GM13977 (cell line): Measurements from ENCODE around the gene UNC13D.
A peak's percentile ranks its signal among the peaks of the same experiment; 100 is the strongest.

Experiments used
- DNase-seq: peaks from one replicate; pipeline ENCODE4 v3.0.0; 2012; ENCODE audit warnings: low spot score
- in situ Hi-C: fragments of 300-500 bp; cut with MboI; formaldehyde crosslinking; loops from one replicate; pipeline ENCODE4 v1.12.0; 2022; ENCODE audit warnings: low sequenced_read_pairs, low pct_unique_long_range_greater_than_20kb, mixed read lengths, inconsistent platforms; ENCODE audit not compliant: unreplicated experiment
- TF ChIP-seq, protein P1 (sequence below): IDR thresholded peaks from 2 replicates; pipeline ENCODE4 v1.5.1; 2012; ENCODE audit warnings: mild to moderate bottlenecking, control low read depth; ENCODE audit not compliant: insufficient read depth; ENCODE audit errors: extremely low read depth, missing control alignments

Gene UNC13D

DNA sequence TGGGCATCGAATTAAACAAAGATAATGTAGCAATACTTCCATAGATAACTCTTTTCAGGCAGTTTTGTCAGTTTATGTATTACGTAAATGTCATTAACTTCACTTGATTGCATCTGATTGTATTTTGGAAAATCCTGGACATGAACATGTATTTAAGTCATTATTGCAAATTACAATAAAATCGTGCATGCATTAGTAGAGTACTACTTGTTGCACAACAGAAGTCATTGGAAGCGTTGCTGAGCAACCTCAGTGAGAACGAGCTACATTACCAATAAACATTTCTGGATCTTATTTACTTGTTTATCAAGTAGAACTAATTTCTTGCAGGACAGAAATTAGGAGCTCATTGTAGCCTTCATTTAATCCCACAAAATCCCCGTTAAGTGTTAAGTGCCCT is 53.0 kb downstream of the UNC13D start:
- TF ChIP-seq, protein P1, sequence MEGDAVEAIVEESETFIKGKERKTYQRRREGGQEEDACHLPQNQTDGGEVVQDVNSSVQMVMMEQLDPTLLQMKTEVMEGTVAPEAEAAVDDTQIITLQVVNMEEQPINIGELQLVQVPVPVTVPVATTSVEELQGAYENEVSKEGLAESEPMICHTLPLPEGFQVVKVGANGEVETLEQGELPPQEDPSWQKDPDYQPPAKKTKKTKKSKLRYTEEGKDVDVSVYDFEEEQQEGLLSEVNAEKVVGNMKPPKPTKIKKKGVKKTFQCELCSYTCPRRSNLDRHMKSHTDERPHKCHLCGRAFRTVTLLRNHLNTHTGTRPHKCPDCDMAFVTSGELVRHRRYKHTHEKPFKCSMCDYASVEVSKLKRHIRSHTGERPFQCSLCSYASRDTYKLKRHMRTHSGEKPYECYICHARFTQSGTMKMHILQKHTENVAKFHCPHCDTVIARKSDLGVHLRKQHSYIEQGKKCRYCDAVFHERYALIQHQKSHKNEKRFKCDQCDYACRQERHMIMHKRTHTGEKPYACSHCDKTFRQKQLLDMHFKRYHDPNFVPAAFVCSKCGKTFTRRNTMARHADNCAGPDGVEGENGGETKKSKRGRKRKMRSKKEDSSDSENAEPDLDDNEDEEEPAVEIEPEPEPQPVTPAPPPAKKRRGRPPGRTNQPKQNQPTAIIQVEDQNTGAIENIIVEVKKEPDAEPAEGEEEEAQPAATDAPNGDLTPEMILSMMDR = no peak
- no peak for DNase-seq
- in situ Hi-C loops = no loop called here

DNA sequence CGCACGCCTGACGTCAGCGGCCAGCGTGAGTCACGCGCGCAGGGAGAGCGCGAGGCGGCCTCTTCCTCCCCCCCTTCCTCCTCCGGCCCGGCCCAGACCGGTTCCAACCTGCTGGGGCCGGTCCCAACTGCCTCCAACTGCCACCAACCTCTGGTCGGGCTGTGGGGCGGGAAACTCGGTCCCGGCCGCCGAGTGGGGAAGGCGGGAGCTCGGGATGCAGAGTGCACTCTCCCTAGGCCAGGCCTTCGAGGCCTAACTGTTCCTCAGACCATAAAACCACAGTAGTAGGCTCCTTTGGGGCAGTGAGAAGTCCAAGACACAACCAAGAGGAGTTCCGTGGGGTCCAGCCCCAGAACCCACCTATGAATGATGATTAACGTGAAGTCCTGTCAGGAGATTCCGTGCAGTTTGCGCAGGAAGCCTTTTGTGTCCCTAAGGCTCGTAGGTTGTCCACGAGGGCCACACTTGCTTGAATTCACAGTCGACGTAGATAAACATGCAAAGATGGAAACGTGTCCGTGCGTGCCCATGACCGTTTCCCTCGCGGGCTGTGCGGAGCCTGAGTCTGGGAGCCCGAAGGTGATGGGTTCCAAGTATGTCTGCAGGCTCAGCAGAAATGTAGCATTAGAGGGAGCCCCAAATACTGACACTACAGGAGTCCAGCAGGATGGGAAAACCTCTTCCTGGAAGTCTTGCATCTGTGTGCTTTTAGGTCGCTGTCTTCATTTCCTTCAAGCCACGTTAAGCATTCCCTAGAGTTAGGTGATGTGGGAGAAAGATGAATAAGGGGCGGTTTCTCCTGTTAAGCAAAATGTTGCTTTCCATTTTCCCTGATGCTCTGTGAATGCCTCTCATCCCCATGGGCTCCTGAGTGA is 59.0 kb downstream of the UNC13D start:
- in situ Hi-C loops = no loop called here
- TF ChIP-seq, protein P1 = no peak
- DNase-seq = peak; percentile 53

DNA sequence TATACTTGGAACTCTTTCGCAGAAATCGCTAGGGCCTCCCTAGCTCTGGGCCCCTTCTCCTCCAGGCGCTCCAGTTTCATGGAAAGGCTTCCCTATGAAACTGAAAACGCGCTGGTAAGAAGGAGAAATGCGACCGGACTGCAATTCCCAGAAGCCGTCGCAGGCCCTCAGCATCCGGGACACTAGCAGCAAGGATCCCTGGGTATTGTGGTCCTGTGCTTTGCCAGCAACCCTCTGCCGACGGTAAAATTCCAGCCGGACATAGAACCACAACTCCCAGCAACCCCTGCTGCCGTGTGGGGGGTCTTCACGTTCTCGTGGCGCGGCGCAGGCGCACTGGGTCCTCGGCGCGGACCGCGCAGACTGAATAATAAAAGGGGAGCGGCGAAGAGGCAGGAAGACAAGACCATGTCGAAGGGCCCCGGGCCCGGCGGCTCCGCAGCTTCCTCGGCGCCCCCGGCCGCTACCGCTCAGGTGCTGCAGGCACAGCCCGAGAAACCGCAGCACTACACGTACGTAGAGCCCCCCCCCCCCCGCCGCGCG is 59.7 kb downstream of the UNC13D start, which contains the start of gene UNK:
TSS of gene UNK (plus strand) at position 334 of the 543 bp plus-strand sequence. CDS start at position 409, 75 bp downstream.
- TF ChIP-seq, protein P1 = no peak
- in situ Hi-C loops = no loop called here
- peak; percentile 97 for DNase-seq

DNA sequence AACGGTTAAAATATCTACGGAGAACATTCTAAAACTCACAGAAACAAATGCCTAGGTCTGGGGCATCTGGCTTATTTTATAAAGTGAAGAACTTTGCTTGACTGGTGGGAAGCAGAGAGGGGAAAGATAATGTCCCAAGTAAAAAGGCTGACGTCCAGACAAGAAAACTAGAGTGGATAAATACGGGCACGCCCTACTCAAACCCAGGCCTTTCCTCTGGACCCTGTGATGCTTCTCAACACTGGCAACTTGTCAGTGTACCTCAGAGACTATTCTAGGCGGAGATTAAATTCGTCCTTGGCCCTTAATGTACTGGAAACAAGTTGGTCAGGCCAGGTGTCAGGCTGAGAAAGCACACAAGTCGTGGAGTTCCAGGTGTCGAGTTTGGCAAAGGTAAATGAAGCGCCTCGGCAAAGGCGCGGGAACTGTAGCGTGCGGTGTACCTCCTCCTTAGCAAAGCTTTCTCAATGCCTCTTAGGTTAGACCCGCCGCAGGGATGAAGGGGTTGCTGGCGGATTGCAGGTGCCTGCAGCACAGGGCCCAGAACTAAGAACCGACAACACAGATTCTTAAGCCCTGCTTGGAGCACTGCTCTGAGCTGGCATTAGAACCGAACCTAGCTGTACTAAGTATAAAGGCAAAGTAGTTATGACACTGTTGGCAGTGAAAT is 60.3 kb downstream of the UNC13D start:
- in situ Hi-C loops = no loop called here
- no peak for DNase-seq
- TF ChIP-seq, protein P1 = no peak

DNA sequence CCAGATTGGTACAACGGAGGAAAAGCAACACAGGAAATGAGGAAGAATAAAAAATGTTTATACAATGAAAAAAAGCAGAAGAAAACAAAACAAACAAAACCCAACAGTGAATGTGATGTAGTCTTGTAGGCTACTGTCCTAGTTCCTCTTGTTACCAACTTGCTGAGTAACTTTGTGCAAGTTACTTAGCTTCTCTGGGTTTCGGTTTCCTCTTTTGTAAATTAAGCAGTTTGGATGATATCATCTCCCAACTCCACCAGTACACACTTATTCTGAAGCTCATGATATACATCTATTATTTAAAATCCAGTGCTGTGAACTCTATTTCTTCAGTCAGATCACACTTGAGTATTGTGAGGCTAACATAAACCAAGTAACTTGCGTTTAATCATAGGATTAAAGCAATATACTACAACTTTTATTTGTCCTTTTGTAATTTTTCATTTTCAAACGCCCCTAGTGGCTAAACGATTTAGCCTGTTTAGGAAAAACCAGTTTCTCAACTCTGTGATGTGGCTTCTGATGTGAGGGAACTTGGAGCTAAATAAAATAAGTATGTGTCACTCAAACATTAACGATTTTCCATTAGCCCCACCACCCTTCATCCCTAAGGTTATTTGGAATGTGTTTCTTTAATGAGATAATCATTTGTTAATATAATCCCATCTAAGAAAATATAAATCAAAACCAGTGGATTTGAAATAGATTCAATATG is 61.0 kb downstream of the UNC13D start:
- TF ChIP-seq, protein P1 = peak; percentile 57
- peak; percentile 77 for DNase-seq
- in situ Hi-C loops = no loop called here
